Measurements from ENCODE around the gene MAPKAP1.

DNA sequence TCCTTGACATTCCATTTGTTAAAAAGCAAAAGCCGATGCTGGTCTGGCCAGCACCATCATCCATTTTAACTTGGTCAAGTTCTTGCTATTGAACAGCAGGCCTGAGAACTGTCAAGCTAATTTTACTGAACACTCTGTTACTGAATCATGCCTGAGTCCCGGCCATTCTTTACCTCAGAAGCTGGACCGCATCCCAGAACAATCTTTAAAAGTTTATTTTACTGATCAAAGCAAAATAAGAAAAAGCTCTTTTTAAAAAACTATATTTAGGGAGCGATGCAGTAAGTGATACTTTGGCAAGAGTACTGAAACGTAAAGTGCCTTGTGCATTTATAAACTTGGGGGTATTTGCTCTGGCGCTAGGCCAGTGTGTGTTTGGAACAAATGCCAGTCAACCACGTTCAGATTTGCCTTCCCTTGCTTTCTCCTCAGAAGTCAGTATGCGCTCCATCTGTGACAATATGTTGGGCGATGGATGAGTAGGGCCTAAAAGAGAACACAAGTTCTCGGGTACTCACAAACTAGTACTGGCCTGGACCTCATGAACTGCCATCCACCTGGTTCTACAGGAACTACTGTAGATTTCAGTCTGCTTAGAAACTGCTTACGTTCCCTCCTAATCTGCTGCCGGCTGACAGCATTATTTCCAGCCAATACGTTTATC is 161.9 kb downstream of the MAPKAP1 start:
- peak in 1 of 2 donors; percentile 16 for TF ChIP-seq POLR2AphosphoS5 (IDR thresholded peaks at IDR 0.05)
- TF ChIP-seq CTCF (IDR thresholded peaks at IDR 0.05) = no peak
- no peak for TF ChIP-seq EP300 (IDR thresholded peaks at IDR 0.05)
- no peak for TF ChIP-seq POLR2A (IDR thresholded peaks at IDR 0.05)
